Measurements from ENCODE around the gene ZFHX3. TPM values are rescaled to one million over a fixed set of nuclear protein-coding genes. Genes with fewer than 3 reads are reported as not detected.

The ZFHX3 gene
- total and polyA plus RNA-seq, 2 donors (not counting 1 experiment from before 2014, with no cell fraction given) = 0.54 to 6.6 TPM

DNA sequence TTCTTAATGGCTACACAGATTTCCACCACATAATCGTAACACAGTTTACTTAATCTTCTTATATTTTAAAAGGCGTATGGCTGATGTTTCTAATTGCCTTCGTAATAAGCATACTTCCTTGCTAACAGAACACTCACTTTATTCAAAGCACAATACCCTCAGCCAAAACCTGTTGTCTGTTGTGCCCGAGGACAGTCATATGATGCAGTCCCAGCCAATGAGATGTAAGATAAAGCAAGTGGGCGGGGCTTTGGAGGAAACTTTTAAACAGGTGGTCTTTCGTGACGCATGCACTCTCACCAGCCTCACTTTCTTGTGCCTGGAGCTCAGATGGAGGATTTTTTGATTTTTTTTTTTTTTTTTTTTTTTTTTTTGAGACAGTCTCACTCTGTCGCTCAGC is 174.1 kb downstream of the ZFHX3 start:
- no peak for ATAC-seq (ENCODE audit: low read depth)

GRCh38 chr16:72873044-72873443 is 174.9 kb downstream of the ZFHX3 start:
- ATAC-seq (ENCODE audit: low read depth) = no peak
- ChIA-PET CTCF (no interaction called here), POLR2A (no interaction called here)
- TF ChIP-seq CTCF (IDR thresholded peaks at IDR 0.05) (no peak), EZH2 (IDR thresholded peaks at IDR 0.05; ENCODE audit: borderline replicate concordance, insufficient read depth, low read depth, low read length, poor library complexity, severe bottlenecking) (no peak)
- no peak for DNase-seq
- Histone ChIP-seq H3K36me3 (replicated peaks in 1 of 2; ENCODE audit: control extremely low read depth in 1 of 2, control insufficient read depth in 1 of 2, extremely low read depth in 1 of 2, insufficient read depth in 2 of 2, low read length in 1 of 2) (no peaks in the 10 kb centered on the region), H3K27ac (ENCODE audit: low read length in 2 of 2) (no peak overlapping the region), H4K20me1 (ENCODE audit: control insufficient read depth, insufficient read depth, low read length, poor library complexity, severe bottlenecking) (no peaks in the 10 kb centered on the region), H3K4me3 (ENCODE audit: control extremely low read depth in 1 of 5, extremely low read depth in 1 of 5, insufficient read depth in 1 of 5, low read depth in 2 of 5, low read length in 4 of 5) (no peak overlapping the region), H3K9ac (ENCODE audit: low read length) (no peak overlapping the region), H3K4me1 (ENCODE audit: control insufficient read depth in 2 of 2, insufficient read depth in 2 of 2, low read length in 2 of 2) (no peaks in the 10 kb centered on the region), H3K4me2 (replicated peaks; ENCODE audit: low read depth, low read length, poor library complexity, severe bottlenecking) (no peak overlapping the region), H3K27me3 (replicated peaks in 1 of 4; ENCODE audit: control extremely low read depth in 1 of 4, control insufficient read depth in 3 of 4, insufficient read depth in 4 of 4, low read length in 3 of 4) (no peaks in the 10 kb centered on the region), H2AFZ (ENCODE audit: insufficient read depth, low read depth, low read length, poor library complexity, severe bottlenecking) (no peak overlapping the region), H3K9me3 (ENCODE audit: control extremely low read depth in 1 of 3, control insufficient read depth in 2 of 3, insufficient read depth in 1 of 3, low read length in 2 of 3) (peaks cover 0 to 4% (median 0%) of the 10 kb centered on the region in 3 donors), H3K79me2 (ENCODE audit: control insufficient read depth, insufficient read depth, low read length) (no peaks in the 10 kb centered on the region)
- Mint-ChIP-seq H3K9me3 (ENCODE audit: insufficient read depth) (no peaks in the 10 kb centered on the region), H3K27me3 (peaks cover 8% of the 10 kb centered on the region), H3K4me3 (no peak overlapping the region), H3K4me1 (peaks cover 4% of the 10 kb centered on the region), H3K27ac (no peak overlapping the region)
- intact Hi-C loops (cut with micrococcal nuclease) = no loop called here
- WGBS (ENCODE audit: insufficient coverage) = 85% methylated on average over 3 of the region's 5 CpGs

More for the DNA sequence above, 174.1 kb downstream of the ZFHX3 start:
- Mint-ChIP-seq H3K27me3 (peaks cover 8% of the 10 kb centered on the region), H3K9me3 (ENCODE audit: insufficient read depth) (no peaks in the 10 kb centered on the region), H3K27ac (no peak overlapping the region), H3K4me3 (no peak overlapping the region), H3K4me1 (peaks cover 4% of the 10 kb centered on the region)
- DNase-seq = no peak
- 100% methylated on average over 3 of the region's 8 CpGs for WGBS (ENCODE audit: insufficient coverage)
- Histone ChIP-seq H3K4me3 (ENCODE audit: control extremely low read depth in 1 of 5, extremely low read depth in 1 of 5, insufficient read depth in 1 of 5, low read depth in 2 of 5, low read length in 4 of 5) (no peak overlapping the region), H2AFZ (ENCODE audit: insufficient read depth, low read depth, low read length, poor library complexity, severe bottlenecking) (no peak overlapping the region), H3K4me1 (ENCODE audit: control insufficient read depth in 2 of 2, insufficient read depth in 2 of 2, low read length in 2 of 2) (no peaks in the 10 kb centered on the region), H3K9me3 (ENCODE audit: control extremely low read depth in 1 of 3, control insufficient read depth in 2 of 3, insufficient read depth in 1 of 3, low read length in 2 of 3) (peaks cover 0 to 4% (median 0%) of the 10 kb centered on the region in 3 donors), H3K36me3 (replicated peaks in 1 of 2; ENCODE audit: control extremely low read depth in 1 of 2, control insufficient read depth in 1 of 2, extremely low read depth in 1 of 2, insufficient read depth in 2 of 2, low read length in 1 of 2) (no peaks in the 10 kb centered on the region), H3K79me2 (ENCODE audit: control insufficient read depth, insufficient read depth, low read length) (no peaks in the 10 kb centered on the region), H3K4me2 (replicated peaks; ENCODE audit: low read depth, low read length, poor library complexity, severe bottlenecking) (no peak overlapping the region), H3K27me3 (replicated peaks in 1 of 4; ENCODE audit: control extremely low read depth in 1 of 4, control insufficient read depth in 3 of 4, insufficient read depth in 4 of 4, low read length in 3 of 4) (no peaks in the 10 kb centered on the region), H4K20me1 (ENCODE audit: control insufficient read depth, insufficient read depth, low read length, poor library complexity, severe bottlenecking) (no peaks in the 10 kb centered on the region), H3K27ac (ENCODE audit: low read length in 2 of 2) (no peak overlapping the region), H3K9ac (ENCODE audit: low read length) (no peak overlapping the region)
- intact Hi-C loops (cut with micrococcal nuclease) = no loop called here
- CTCF ChIA-PET = no interaction called here
- TF ChIP-seq CTCF (IDR thresholded peaks at IDR 0.05) = no peak
- TF ChIP-seq EZH2 (IDR thresholded peaks at IDR 0.05; ENCODE audit: borderline replicate concordance, insufficient read depth, low read depth, low read length, poor library complexity, severe bottlenecking) = no peak
- POLR2A ChIA-PET = no interaction called here

Data from B cell (primary cell).